ENCODE data around the gene AGPS. TPM values are rescaled to one million over a fixed set of nuclear protein-coding genes. Genes with fewer than 3 reads are reported as not detected.

The AGPS gene
- total and polyA plus RNA-seq, 2 of the 13 experiments (the other 11 are each of a cell fraction or from before 2014, with no cell fraction given), result 39.4 to 99.0 TPM

GRCh38 chr2:177592945-177593344, 200.4 kb downstream of the AGPS start:
- no peak for DNase-seq (ENCODE audit: low spot score)
- BruUV-seq (replicated peaks), result no TSS peak
- in situ Hi-C loops (cut with HindIII; ENCODE audit: extremely low pct_ligation_motif_present, low pct_unique_long_range_greater_than_20kb) (no loop called here), intact Hi-C loops (cut with micrococcal nuclease; ENCODE audit: unreplicated experiment) (no loop called here)
- peaks cover 48% of the 10 kb centered on the region for H3K4me1 ChIP-seq (ENCODE audit: insufficient read depth, low read length)
- ATAC-seq, result peak; percentile 39
- TF ChIP-seq RARG (CRISPR knock-in tag; IDR thresholded peaks at IDR 0.05; ENCODE audit: low read depth) (0 out of 2 replicates have a peak, but pooled peaks have one; percentile 27), NR2F1 (CRISPR knock-in tag; IDR thresholded peaks at IDR 0.05) (0 out of 4 replicates have a peak, but pooled peaks of 1 of the 2 experiments have one; percentile 12), RARA (CRISPR knock-in tag; IDR thresholded peaks at IDR 0.05) (0 out of 2 replicates have a peak, but pooled peaks have one; percentile 27), NR2F6 (IDR thresholded peaks at IDR 0.05) (peak; percentile 35; the same call in 1 of the 2 replicates), NR2F6 (CRISPR knock-in tag; IDR thresholded peaks at IDR 0.05) (peak; percentile 26; the same call in 1 of the 2 replicates), ZNF333 (CRISPR knock-in tag; IDR thresholded peaks at IDR 0.05; ENCODE audit: borderline replicate concordance) (no peak), ZNF501 (CRISPR knock-in tag; IDR thresholded peaks at IDR 0.05) (no peak), ZNF788 (CRISPR knock-in tag; IDR thresholded peaks at IDR 0.05; ENCODE audit: borderline replicate concordance) (no peak), THRA (CRISPR knock-in tag; IDR thresholded peaks at IDR 0.05; ENCODE audit: borderline replicate concordance) (peak; percentile 50; the same call in 1 of the 2 replicates), ZBTB39 (CRISPR knock-in tag; IDR thresholded peaks at IDR 0.05) (0 out of 2 replicates have a peak, but pooled peaks have one; percentile 35), FOXO4 (CRISPR knock-in tag; conservative IDR thresholded peaks at IDR 0.05) (0 out of 2 replicates have a peak, but pooled peaks have one; percentile 2), NR2F2 (IDR thresholded peaks at IDR 0.05; ENCODE audit: borderline replicate concordance, low read depth) (peak; percentile 19; the same call in 1 of the 2 replicates)
- H3K79me2 ChIP-seq (ENCODE audit: insufficient read depth, low read length), result no peaks in the 10 kb centered on the region
- no peaks in the 10 kb centered on the region for H3K9me3 ChIP-seq (ENCODE audit: low read length)
- H3K27ac ChIP-seq (ENCODE audit: extremely low read length, insufficient read depth, low read length), result no peak overlapping the region
- H4K20me1 ChIP-seq (ENCODE audit: insufficient read depth, low read length), result no peaks in the 10 kb centered on the region
- no peak overlapping the region for H3K4me3 ChIP-seq (replicated peaks in 1 of 3; ENCODE audit: insufficient read depth in 1 of 3, low read depth in 2 of 3, low read length in 3 of 3)
- no peak for FAIRE-seq
- H2AFZ ChIP-seq (ENCODE audit: low read length), result no peak overlapping the region
- no peak overlapping the region for H3K9ac ChIP-seq (ENCODE audit: insufficient read depth, low read depth, low read length)
- no peaks in the 10 kb centered on the region for H3K36me3 ChIP-seq (replicated peaks in 1 of 2; ENCODE audit: control insufficient read depth in 1 of 2, insufficient read depth in 2 of 2, low read length in 2 of 2)
- H3K4me2 ChIP-seq (ENCODE audit: low read depth, low read length), result peak overlapping the region; percentile 73
- ChIA-PET POLR2A (interaction anchor here (1.0 to 2.8 kb wide), 5 partner anchors 8 to 52 kb away, joined by 4 to 12 read pairs (median 5); no protein-coding TSS in a partner anchor), CTCF (ENCODE audit: low intra/inter-chr PET ratio, low total read pairs) (no interaction called here)
- no peaks in the 10 kb centered on the region for H3K27me3 ChIP-seq (ENCODE audit: control insufficient read depth in 1 of 2, insufficient read depth in 2 of 2, low read length in 2 of 2)
